ENCODE measurements around the gene TMEM127. TPM values are rescaled to one million over a fixed set of nuclear protein-coding genes. Genes with fewer than 3 reads are reported as not detected.

Gene TMEM127
- total RNA-seq, 1 experiment from 2014 or later, result 37.8 TPM

GRCh38 chr2:96205888-96206287, 59.9 kb downstream of the TMEM127 start:
- no peak for DNase-seq (ENCODE audit: low spot score)

- DNase-seq (ENCODE audit: low spot score), result no peak
Observed at GRCh38 chr2:96204836-96205624, 60.8 kb downstream of the TMEM127 start.

DNA sequence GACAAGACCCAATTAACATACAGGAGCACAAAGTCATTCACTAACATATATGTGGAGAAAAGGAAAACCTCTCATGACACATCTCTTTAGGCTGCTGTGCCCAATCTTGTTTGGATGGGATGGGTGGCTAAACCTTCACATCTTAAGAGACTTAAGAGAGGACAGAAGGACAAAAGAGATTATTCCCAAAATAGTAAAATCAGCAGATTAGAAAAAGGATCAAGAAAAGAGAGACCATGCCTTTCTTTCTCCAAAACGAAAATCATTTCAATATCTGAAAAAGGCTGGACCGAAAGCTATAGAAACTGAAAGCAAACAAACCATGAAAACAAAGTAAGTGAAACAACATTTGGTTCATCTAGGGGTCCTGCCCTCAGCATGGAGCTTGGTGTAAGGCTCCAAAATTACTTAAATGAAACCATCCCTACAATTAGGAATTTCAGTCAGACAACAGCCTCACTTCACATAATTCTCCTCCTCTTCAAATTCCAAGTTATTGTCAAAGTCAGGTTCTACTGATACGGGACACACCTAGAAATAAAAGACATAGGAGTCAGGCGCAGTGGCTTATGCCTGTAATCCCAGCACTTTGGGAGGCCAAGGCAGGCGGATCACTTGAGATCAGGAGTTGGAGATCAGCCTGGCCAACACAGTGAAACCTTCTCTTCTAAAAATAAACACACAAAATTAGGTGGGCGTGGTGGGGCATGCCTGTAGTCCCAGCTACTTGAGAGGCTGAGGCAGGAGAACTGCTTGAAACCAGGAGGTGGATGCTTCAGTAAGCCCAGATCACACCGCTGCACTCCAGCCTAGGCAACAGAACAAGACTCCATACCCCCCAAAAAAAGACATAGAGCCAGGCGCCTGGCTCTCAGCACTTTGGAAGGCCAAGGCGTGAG, 62.4 kb downstream of the TMEM127 start:
- DNase-seq (ENCODE audit: low spot score), result no peak

- DNase-seq (ENCODE audit: low spot score), result no peak
Observed at GRCh38 chr2:96202152-96202854, 63.5 kb downstream of the TMEM127 start.

DNA sequence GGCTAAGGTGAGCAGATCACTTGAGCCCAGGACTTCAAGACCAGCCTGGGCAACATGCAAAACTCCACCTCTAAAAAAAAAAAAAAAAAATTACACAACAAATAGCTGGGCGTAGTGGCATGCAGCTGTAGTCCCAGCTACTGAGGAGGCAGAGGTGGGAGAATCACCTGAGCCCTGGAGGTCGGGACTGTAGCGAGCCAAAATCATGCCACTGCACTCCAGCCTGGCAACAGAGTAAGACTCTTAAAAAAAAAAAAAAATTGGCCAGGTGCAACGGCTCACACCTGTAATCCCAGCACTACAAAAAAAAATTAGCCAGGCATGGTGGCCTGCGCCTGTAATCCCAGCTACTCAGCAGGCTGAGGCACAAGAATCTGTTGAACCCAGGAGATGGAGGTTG, 64.5 kb downstream of the TMEM127 start:
- no peak for DNase-seq (ENCODE audit: low spot score)

DNA sequence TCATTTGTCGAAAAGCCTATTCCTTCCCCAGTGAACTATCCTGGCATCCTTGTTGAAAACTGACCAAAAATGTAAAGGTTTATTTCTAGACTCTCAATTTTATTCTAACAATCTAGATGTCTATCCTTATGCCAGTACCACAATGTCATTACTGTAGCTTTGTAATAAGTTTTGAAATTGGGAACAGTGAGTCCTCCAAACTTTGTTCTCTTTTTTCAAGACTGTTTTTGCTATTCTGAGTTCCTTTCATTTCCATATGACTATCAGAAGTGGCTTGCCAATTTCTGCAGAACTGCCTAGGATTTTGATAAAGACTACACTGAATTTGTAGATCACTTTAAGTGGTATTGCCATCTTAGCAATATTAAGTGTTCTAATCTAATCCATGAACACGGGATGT, 66.9 kb downstream of the TMEM127 start:
- DNase-seq (ENCODE audit: low spot score), result no peak

Other genes starting within 250 kb of the TMEM127 start
- gene GPAT2, start 231.1 kb downstream of the TMEM127 start, total RNA-seq (2014; rRNA removed; shearing (Covaris generic)), result not detected in 2 replicates
- not detected in 2 replicates for gene ADRA2B, start 149.4 kb downstream of the TMEM127 start, total RNA-seq (2014; rRNA removed; shearing (Covaris generic))
- gene ASTL, start 127.5 kb downstream of the TMEM127 start, total RNA-seq (2014; rRNA removed; shearing (Covaris generic)), result not detected in 2 replicates
- 0.05 TPM in 1 of 2 replicates, not detected in the other for gene DUSP2, start 120.6 kb downstream of the TMEM127 start, total RNA-seq (2014; rRNA removed; shearing (Covaris generic))
- gene STARD7, start 57.2 kb downstream of the TMEM127 start, total RNA-seq (2014; rRNA removed; shearing (Covaris generic)), result 191 and 196 TPM in 2 replicates
- 118 and 119 TPM in 2 replicates for gene CIAO1, start 228 bp upstream of the TMEM127 start, total RNA-seq (2014; rRNA removed; shearing (Covaris generic))
- 33.0 and 38.5 TPM in 2 replicates for gene SNRNP200, start 39.5 kb upstream of the TMEM127 start, total RNA-seq (2014; rRNA removed; shearing (Covaris generic))
- gene ITPRIPL1, start 59.3 kb upstream of the TMEM127 start, total RNA-seq (2014; rRNA removed; shearing (Covaris generic)), result not detected in 2 replicates
- 48.4 and 56.8 TPM in 2 replicates for gene NCAPH, start 69.8 kb upstream of the TMEM127 start, total RNA-seq (2014; rRNA removed; shearing (Covaris generic))
- 0.45 and 0.93 TPM in 2 replicates for gene NEURL3, start 239.4 kb upstream of the TMEM127 start, total RNA-seq (2014; rRNA removed; shearing (Covaris generic))